GM19463 (cell line): ENCODE measurements around the gene CYP27B1.

Experiments used
- ATAC-seq: cut with Tn5 transposase; IDR thresholded peaks from one replicate; pipeline ENCODE4 v1.9.1; 2021; ENCODE audit warnings: mild to moderate bottlenecking, moderate library complexity; ENCODE audit not compliant: unreplicated experiment

CYP27B1 gene

DNA sequence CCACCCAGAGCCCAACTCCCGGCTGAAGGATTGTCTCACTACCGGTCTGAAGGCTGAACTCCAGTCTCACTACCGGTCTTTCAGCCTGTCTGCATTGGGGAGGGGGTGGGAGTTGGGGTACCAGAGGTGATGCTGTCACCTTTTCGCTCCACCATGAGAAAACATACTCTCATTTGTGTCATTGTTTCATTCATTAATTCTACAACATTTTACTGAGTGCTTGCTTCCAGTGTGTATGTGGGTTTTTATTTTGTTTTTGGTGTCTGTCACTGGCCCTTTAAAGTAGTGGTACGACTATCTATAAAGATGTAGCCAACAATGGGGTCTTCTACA is 14.2 kb downstream of the CYP27B1 start:
- ATAC-seq: no peak

DNA sequence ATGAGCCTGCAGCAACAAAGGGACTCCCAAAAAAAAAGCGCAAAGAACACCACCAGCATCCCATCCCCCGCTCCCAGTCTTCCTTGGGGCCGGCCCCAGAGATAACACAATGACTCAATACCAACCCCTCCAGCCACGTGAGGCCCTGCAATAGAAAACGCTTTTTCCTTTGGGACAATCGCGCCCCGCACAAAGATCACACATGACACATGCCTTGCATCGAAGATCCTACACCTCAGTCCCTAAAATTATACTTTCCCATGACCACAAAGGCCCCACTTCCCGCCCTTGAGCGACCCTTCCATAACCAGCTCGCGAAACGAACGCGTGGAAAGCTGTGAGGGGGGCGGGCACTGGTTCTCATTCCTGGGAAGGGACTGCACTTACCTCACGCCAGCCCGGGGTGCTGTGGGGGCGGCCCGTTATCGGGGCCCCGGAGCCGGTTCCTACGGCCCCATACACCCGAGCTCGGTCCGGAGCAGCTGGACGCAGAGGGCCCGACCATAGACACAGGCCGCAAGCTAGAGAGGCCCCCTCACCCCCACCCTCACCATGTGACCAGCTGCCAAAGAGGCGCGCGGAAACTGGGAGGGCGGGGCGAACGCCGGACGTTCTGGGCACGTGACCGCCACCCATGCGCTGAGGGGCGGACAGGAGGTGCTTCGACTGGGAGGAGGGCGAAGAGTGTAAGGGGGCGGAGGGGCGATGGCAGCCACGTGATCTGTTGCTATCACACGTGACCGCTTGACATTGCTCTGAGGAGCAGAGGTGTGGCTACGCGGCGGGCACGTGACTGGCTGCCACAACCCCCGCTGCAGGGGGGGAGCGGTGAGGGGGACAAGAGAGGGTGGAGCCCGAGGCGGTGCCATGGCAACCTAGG is 14.8 kb downstream of the CYP27B1 start, which contains the start of gene CDK4:
TSS of gene CDK4 (minus strand) at position 523 of the 880 bp plus-strand sequence. CDS start 593 bp downstream, outside the sequence.
- peak; percentile 60 for ATAC-seq

DNA sequence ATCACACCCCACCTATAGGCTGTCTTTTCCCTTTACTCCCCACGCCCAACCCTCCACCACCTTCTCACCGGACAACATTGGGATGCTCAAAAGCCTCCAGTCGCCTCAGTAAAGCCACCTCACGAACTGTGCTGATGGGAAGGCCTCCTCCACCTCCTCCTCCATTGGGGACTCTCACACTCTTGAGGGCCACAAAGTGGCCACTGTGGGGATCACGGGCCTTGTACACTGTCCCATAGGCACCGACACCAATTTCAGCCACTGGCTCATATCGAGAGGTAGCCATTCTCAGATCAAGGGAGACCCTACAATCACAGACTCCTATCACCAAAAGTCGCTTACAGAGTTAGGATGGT is 15.5 kb downstream of the CYP27B1 start:
- ATAC-seq: no peak

DNA sequence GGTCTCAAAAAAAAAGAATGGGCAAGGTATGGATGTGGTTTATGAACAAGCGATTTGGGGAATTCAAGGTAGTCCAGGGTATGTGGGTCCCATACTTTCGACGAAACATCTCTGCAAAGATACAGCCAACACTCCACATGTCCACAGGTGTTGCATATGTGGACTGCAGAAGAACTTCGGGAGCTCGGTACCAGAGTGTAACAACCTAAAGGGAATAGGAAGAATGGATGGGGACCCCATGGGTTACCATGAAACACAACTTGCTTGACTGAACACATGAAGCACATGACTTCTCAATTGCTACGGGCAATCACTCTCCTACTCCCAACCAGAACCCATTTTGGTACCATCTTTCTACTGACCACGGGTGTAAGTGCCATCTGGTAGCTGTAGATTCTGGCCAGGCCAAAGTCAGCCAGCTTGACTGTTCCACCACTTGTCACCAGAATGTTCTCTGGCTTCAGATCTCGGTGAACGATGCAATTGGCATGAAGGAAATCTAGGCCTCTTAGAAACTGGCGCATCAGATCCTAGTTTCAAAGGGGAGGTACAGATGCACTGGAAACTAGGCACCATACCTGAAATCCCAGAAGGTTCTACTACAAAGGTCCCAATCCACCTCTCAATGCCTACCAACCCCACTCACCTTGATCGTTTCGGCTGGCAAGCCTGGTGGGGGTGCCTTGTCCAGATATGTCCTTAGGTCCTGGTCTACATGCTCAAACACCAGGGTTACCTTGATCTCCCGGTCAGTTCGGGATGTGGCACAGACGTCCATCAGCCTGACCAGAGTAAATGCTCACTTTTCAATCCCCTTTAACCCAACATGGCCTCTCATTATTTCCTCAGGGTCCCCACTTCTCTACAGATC is 16.1 kb downstream of the CYP27B1 start:
- no peak for ATAC-seq

DNA sequence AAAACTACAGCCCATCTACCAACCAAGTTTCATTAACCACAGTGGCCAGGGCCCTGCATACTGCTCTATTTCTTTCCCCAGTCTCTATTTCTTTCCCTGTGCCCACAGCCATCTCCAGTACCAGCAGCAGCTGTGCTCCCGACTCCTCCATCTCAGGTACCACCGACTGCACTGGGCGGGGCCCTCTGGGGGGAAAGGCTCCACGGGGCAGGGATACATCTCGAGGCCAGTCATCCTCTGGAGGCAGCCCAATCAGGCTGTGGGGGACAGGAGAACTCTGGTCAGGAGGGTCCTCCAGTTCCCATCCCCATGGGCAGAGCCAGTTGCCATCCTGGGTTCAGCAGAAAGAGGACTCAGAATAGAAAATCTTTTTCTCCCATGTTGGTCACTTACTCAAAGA is 17.8 kb downstream of the CYP27B1 start:
- no peak for ATAC-seq

DNA sequence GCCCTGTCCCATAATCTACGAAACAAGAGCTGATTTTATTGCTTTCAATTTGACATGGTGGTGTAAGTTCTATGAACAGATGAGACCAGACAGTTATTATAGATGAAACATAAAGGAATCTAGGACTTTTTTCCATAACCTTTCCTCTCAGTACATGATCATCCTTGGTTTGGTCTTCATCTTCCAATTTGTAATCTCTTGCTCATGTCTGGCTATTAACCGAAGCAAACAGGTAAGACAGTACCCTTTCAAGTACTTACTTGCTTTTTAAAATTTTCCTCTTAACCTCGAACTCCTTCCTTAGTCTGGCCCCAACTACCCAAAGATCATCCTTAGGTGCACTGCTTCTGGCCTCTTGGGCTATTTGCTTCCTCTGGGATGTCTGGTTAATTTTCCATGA is 20.9 kb downstream of the CYP27B1 start:
- ATAC-seq: no peak

DNA sequence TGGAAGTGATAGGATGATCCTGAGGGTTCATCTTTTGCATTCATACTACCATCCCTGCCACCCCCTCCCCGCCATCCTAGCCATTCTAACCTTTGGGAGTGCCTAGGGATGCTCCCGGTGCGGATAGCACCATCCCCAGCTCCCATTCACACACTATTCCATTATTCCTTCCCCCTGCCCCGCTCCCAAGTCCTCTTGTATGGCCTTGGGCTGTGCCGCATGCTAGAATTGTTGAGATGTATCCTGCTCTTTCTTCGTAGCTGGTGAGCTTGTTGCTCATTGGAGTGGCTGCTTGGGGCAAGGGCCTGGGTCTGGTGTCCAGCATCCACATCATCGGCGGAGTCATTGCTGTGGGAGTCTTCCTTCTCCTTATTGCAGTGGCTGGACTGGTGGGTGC is 21.4 kb downstream of the CYP27B1 start:
- no peak for ATAC-seq

DNA sequence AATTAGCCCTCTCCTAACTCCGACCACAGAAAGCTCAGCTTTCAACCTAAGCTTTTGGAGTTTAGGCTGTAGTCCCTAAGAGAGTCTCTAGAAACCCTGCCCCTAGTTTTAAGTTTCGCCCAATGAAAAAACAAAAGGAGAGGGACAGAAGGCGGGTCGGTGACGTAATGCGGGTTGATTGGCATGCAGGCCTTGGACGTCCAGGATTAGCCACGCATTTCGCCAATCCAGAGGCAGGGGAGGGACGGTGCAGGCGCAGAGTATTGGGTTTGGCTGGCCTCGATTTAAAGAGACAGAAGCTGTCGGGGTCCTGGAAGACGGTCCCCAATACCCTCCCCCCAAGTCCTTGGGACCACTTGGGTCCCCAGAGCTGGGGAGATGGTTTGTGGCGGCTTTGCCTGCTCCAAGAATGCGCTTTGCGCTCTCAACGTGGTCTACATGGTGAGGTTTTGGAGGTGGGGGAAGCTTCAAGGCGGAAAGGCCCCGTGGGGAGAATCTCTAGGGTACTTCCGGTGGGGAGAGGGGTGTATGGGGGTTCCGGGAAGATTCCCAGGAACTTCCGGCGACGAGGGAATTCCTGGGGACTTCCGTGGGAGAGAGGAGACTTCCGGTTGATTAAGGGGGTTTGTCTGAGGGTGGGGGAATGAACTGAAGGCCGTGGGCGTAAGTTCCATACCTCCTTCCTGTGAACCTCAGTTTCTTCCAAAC is 21.9 kb downstream of the CYP27B1 start, which contains the start of gene TSPAN31:
TSS of gene TSPAN31 (plus strand) at position 263 of the 708 bp plus-strand sequence. CDS start at position 379, 116 bp downstream.
- ATAC-seq: peak; percentile 82

DNA sequence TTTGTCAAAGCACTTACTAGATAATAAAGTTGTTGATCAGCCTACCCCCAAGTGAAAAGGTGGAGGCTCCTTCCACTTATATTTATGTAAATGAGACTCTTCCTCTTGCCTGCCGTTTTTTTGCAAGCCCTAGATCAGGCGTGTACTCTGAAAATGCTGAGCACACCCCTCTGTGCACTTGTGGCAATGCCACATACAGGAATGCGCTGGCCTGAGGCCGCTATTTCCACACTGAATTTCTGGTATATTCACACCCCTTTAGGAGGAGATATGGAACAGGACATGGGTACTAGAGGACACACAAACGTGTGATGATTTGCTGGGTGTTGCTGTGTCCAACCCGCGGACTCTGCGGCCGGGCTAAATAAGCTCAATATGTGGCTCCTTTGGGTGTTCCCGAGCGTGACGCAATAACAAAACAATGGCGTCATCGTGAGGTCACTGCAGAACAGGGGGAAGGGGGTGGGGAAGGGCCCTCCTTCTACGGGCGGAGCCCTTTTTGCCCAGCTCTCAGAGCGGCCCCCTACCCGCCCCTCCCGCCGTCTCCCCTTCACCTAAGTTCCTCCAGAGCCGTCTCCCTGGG is 22.6 kb downstream of the CYP27B1 start:
- peak; percentile 32 for ATAC-seq

DNA sequence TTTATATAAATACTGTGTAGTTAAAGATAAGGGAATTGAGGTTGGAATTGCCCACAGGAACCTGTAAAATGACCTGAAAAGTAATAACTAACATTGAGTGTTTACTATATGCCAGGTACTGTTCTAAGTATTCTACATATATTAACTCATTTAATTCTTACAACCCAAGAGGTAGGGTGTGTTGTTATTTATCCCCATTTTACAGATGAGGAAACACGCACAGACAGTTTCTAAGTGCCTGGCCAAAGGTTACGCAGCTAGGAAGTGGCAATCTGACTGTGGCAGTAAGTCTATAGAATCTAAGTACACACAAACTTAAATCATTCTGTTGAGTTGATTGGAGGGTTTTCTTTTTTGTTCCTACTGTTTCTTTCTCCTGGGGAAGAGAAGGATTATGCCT is 23.1 kb downstream of the CYP27B1 start:
- ATAC-seq: no peak

DNA sequence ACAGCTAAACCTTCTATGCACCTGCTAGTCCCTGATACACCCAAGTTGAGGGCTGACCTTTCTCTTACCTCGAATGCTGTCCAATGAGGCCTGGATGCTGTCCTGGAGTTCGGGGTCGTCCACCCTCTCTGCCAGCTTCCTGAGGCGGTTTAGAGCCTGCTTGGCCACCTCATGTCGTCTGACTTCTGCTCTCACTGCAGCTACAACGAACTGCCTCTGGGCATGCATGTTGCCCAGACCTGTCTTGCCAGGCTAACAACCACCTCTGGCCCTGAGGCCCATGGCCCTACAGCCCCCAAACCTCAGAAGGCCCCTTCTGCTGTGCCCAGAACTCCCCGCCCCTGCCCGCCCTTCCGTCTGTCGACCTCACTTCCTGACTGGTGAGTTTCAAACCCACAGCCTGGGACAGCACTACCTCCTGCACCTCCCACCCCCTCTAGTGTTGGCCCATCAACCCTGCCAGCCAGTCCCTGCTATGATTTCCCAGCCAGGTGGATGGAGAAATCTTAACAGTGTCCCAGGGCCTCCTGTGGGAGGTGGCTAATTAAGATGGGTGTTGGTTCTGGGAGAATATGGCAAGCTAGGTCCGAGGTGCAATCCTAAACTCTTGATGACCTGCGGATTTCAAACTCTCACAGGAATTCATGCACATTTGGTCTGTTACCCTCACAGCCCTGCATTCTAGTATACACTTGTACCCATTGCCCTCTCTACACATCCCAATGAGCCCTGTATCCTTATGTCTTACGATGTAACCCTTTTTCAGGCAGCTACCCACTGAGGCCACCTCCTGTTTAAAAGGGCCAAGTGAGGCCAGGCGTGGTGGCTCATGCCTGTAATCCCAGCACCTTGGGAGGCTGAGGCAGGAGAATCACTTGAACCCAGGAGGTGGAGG is 24.8 kb downstream of the CYP27B1 start:
- peak; percentile 50 for ATAC-seq

DNA sequence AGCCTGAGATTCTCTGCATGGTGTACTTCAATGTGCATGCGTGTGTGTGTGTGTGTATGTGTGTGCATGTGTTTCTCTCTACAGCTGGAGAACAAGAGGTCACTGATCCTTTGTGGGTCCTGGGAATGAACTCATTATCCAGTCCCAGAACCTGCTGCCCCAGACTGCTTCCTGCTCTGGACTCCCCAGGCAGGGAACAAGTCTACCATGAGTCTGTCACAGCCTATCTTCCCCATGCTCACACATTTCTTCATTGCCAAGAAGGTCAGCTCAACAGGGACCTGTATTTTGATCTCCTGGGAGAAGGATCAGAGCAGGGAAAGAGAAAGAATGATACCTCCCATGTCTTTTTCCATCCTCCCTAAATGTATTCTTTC is 25.5 kb downstream of the CYP27B1 start:
- ATAC-seq: no peak

DNA sequence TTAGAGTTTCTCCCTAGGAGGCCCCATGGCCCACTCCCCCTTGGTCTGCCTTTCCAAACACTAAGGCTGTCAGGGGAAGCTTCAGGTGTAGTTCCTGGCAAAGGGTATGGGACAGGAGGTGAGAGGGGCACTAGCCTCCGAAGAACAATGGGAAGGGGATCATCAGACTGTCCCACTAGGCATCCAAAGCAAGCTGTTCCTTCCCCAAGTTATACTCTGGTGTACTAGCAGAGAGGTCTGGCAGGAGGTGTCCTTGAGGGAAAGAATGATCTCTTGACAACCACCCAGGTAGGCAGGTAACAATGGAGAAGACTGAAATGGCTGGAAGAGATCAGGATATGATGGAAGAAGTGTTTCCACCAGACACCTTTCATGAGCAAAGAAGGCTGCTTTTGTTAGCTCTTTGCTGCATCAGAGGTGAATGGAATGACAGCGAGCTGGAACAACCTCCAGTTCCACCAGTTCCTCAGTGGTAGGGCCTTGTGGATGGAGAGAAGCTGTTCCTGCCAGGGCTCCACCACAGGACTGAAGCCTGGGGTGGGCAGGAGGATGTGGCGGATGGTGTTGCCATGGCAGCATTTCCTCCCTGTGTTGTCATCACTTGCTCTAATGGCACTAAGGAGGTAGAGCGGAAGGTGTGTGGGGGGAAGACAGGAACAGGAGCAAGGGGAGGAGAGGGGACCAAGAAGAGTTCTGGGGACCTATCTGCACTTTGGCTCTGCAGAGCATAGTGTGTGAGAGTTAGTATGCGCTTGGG is 26.0 kb downstream of the CYP27B1 start:
- ATAC-seq: peak; percentile 39

DNA sequence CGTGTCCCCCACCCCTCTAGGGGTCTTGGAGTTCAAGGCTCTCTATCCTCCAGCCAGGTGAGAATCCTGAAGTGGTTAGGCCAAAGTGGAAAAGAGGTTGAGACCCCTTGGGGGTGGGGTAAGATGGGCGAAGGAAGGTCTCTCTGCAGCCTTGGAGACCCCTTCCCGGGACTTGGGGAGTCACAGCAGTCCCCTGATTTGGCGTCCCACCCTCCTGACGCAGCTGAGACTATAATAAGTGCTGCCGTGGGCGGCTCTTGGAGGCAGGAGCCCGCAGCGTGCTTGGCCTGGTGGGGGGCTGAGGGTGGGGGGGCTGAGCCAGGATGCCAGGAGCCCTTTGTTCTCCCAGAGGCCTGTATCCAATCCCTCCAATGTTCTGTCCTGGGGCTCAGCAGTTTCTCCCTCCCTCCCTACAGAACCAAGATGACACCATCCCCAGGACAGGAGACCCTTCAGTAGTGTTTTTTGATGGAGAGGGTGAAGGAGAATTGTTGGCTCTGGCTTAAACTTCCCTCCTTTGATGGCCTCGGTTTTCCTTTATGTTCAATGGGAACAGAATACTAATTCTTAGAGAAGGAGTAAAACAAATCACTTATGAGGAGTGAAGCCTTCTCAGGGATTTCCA is 26.9 kb downstream of the CYP27B1 start:
- no peak for ATAC-seq

DNA sequence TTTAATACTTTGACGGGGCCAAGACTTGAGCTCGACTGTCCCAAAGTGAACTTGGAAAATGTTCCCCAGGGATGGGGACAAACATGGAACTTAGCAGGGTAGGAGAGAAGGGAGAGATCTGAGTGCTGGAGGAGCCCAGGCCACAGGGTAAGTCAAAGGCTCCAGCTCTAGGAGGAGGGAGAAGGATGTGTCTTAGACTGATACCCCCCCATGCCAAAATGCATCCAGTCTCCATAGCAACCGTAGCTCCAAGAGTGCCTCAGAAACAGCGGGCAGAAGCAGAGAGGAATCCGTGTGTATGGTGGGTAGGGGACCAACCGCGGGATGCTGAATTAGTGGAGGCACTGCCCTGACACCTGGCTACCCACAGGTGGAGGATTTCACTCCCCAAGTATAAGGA is 27.5 kb downstream of the CYP27B1 start:
- ATAC-seq: no peak

DNA sequence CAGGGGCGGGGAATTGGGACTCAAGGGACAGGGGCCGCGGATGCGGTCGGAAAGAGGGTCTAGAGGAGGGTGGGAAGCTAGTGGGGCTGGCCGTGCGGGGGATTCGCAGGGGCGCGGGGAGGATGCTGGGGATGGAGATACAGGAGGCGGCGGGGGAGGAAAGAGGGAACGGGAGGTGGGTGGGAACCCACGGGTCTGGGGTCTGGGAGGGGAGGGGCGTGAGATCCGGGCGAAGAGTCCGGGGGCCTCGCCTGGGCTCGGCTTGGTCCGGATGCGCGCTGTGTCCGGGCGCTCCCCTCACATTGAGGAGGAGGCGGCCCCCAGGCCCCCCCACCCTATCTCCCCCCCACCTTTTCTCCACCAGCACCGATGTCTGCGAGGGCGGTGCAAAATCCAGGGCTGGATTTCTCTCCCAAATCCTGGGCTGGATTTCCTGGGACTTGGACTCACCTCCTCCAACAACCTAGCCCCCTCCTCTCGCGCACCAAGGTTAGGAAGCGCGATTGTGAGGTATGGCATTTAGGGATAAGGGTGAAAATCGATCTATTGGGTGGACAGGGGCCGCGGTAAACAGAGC is 28.1 kb downstream of the CYP27B1 start, which contains the start of gene AGAP2:
TSS of gene AGAP2 (minus strand) at position 82 of the 577 bp plus-strand sequence. CDS start 496 bp downstream, outside the sequence.
- ATAC-seq: no peak

DNA sequence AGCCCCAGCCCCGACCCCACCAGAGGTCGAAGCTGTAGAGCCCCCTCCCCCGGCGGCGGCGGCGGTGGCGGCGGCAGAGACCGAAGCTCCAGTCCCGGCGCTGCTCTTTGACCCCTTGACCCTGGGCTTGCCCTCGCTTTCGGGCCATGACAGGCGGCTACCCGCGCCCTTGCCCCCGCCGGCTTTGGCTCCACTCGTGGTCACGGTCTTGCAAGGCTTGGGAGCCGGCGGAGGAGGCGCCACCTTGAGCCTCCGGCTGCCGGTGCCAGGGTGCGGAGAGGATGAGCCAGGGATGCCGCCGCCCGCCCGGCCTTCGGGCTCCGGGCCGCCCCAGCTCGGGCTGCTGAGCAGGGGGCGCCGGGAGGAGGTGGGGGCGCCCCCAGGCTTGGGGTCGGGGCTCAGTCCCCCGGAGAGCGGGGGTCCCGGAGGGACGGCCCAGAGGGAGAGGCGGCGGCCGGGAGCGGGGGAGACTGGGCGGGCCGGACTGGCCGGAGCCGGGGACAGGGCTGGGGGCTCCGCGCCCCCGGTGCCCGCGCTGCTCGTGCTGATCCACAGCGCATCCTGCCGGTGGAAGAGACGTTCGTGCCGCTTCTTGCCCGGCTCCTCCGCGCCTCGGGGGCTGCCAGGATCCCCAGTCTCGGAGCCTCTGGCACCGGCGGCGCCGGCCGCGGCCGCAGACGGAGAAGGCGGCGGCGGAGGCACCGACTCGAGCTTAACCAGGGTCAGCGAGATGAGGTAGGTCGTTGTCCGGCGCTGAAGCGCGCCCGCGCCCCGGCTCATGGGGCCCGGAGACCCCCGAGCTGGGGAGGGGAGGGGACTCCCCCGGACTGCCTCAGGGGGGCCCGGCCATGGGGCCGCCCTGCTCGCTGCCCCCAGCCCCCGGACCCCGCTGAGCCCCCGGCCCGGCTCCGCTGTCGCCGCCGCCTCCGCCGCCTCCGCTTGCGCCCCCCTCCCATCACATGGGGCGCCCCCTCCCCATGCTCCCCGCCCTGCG is 29.1 kb downstream of the CYP27B1 start:
- no peak for ATAC-seq
